K562 (cell line): ENCODE results near the gene ABHD8. TPM values are rescaled to one million over a fixed set of nuclear protein-coding genes. Genes with fewer than 3 reads are reported as not detected.

Experiments
- ARID1B ChIP-seq: fragments of 450-650 bp; IDR thresholded peaks from 2 replicates; pipeline ENCODE4 v1.6.1; 2016; ENCODE audit warnings: antibody characterized with exemption, mild to moderate bottlenecking, inconsistent platforms
- CHD4 ChIP-seq: fragments of 200-600 bp; sonication (generic); IDR thresholded peaks from 3 replicates; pipeline ENCODE4 v1.6.1; 2012; ENCODE audit warnings: low read depth, mild to moderate bottlenecking, mixed read lengths, low read length, inconsistent platforms; ENCODE audit not compliant: insufficient read depth, insufficient replicate concordance, poor library complexity, severe bottlenecking
- DEAF1 ChIP-seq: fragments of 450-650 bp; formaldehyde crosslinking; IDR thresholded peaks from 2 replicates; pipeline ENCODE4 v1.4.0; 2020; ENCODE audit warnings: mild to moderate bottlenecking, moderate library complexity
- FIP1L1 ChIP-seq: fragments of 200-400 bp; formaldehyde crosslinking; IDR thresholded peaks from 2 replicates; pipeline ENCODE4 v1.6.1; 2018; ENCODE audit warnings: mild to moderate bottlenecking, low read depth, low read length; ENCODE audit not compliant: poor library complexity, severe bottlenecking
- FOXA3 ChIP-seq, 2 experiments: fragments of 450-650 bp in 1 of 2; sonication (generic) in 1 of 2; formaldehyde crosslinking; IDR thresholded peaks in 1 of 2; conservative IDR thresholded peaks in 1 of 2; 2 replicates each; pipeline versions ENCODE4 v1.4.0 to v1.8.0; 2020 to 2022; ENCODE audit warnings: mild to moderate bottlenecking in 2 of 2, missing genetic modification reagents in 1 of 2
- HLTF ChIP-seq: fragments of 450-650 bp; IDR thresholded peaks from 2 replicates; pipeline ENCODE4 v1.6.1; 2016
- NEUROD1 ChIP-seq: fragments of 150-350 bp; IDR thresholded peaks from 2 replicates; pipeline ENCODE4 v1.6.1; 2014; ENCODE audit warnings: borderline replicate concordance, low read length, low read depth; ENCODE audit not compliant: partially characterized antibody
- PKNOX1 ChIP-seq: fragments of 450-650 bp; IDR thresholded peaks from 2 replicates; pipeline ENCODE4 v1.6.1; 2016
- PTTG1 ChIP-seq: fragments of 450-650 bp; IDR thresholded peaks from 2 replicates; pipeline ENCODE4 v1.6.1; 2016; ENCODE audit warnings: low read depth, mild to moderate bottlenecking, missing genetic modification characterization, missing compliant biosample characterization
- SAFB ChIP-seq: fragments of 200-400 bp; formaldehyde crosslinking; IDR thresholded peaks from 2 replicates; pipeline ENCODE4 v1.6.1; 2017; ENCODE audit warnings: low read depth, low read length, borderline replicate concordance
- THRB ChIP-seq: fragments of 450-650 bp; formaldehyde crosslinking; conservative IDR thresholded peaks from 2 replicates; pipeline ENCODE4 v1.4.0; 2022; ENCODE audit warnings: mild to moderate bottlenecking, missing genetic modification characterization
- ZBTB49 ChIP-seq: sonication (generic); formaldehyde crosslinking; IDR thresholded peaks from 2 replicates; pipeline ENCODE4 v1.8.0; 2022; ENCODE audit warnings: missing genetic modification reagents, mild to moderate bottlenecking, borderline replicate concordance
- ZNF24 ChIP-seq: fragments of 450-650 bp; IDR thresholded peaks from 2 replicates; pipeline ENCODE4 v1.6.1; 2016
- ZNF583 ChIP-seq: fragments of 250-450 bp; sonication (Bioruptor Pico); IDR thresholded peaks from 2 replicates; pipeline ENCODE4 v1.4.0; 2020
- ZNF639 ChIP-seq, 2 experiments: fragments of 200-800 bp in 1 of 2; sonication (Bioruptor generic) in 1 of 2; sonication (generic) in 1 of 2; formaldehyde crosslinking in 1 of 2; IDR thresholded peaks in 1 of 2; conservative IDR thresholded peaks in 1 of 2; 2 replicates each; pipeline versions ENCODE4 v1.5.0 to v1.6.1; 2016 to 2020; ENCODE audit warnings: missing compliant biosample characterization in 1 of 2, missing genetic modification characterization in 1 of 2, missing genetic modification reagents in 1 of 2
- ZNF77 ChIP-seq: fragments of 250-450 bp; sonication (Bioruptor Pico); IDR thresholded peaks from 2 replicates; pipeline ENCODE4 v1.5.0; 2020
- ZSCAN29 ChIP-seq: fragments of 450-650 bp; IDR thresholded peaks from 2 replicates; pipeline ENCODE4 v1.6.1; 2017
- polyA plus RNA-seq, 8 experiments: library from polyadenylated mRNA; depleted of rRNA in 4 of 8; stranded (reverse) in 5 of 8; unstranded in 3 of 8; fragments of >200 nt; fragmentation: Nextera tagmentation in 2 of 8; fragmentation: Illumina TruSeq in 1 of 8; extraction: Ambion mirVana in 2 of 8; extraction: Trizol in 1 of 8; gene quantifications; 2 replicates each; pipeline versions ENCODE4 v1.2.1 to v1.2.3, GENCODE V29; 2011 to 2014; ENCODE audit warnings: inconsistent platforms in 1 of 8, missing spikeins in 1 of 8
- total RNA-seq, 7 experiments: library from RNA; depleted of rRNA in 6 of 7; stranded (reverse); fragments of >200 nt in 6 of 7; fragmentation: Illumina TruSeq in 2 of 7; extraction: Trizol in 2 of 7; gene quantifications; 2 replicates each; pipeline versions ENCODE4 v1.2.1 to v1.2.3, GENCODE V29; 2011 to 2021; ENCODE audit warnings: low replicate concordance in 1 of 7

The ABHD8 gene
- total and polyA plus RNA-seq, 9 of the 15 experiments (the other 6 are each of a cell fraction or from before 2014, with no cell fraction given): 0.04 to 6.6 (median 2.0) TPM; not detected in 1

GRCh38 chr19:17334414-17335409 is 31.5 kb upstream of the ABHD8 start, which contains the start of gene ANO8 (continued):
- TF ChIP-seq ARID1B (0 out of 2 replicates have a peak, but pooled peaks have one; percentile 24), FOXA3 (CRISPR knock-in tag; conservative IDR thresholded peaks at IDR 0.05 in 1 of 2, IDR thresholded peaks at IDR 0.05 in 1 of 2) (peak in 1 of 2 experiments; percentile 11; a peak in 1 of 4 replicates), ZNF583 (CRISPR knock-in tag) (peak; percentile 71; the same call in 1 of the 2 replicates), FIP1L1 (peak; percentile 98), DEAF1 (no peak), ZSCAN29 (0 out of 2 replicates have a peak, but pooled peaks have one; percentile 6), ZNF639 (CRISPR knock-in tag; conservative IDR thresholded peaks at IDR 0.05 in 1 of 2, IDR thresholded peaks at IDR 0.05 in 1 of 2) (peak in 1 of 2 experiments; percentile 64; a peak in 2 of 4 replicates), CHD4 (peak; percentile 82), NEUROD1 (peak; percentile 92), PKNOX1 (peak; percentile 97), PTTG1 (tag) (no peak), SAFB (no peak), THRB (CRISPR knock-in tag) (no peak), ZNF77 (CRISPR knock-in tag) (no peak), ZBTB49 (no peak), ZNF24 (peak; percentile 85), HLTF (peak; percentile 77; the same call in 1 of the 2 replicates)
